Measurements from ENCODE around the gene RNF215.

Gene RNF215

GRCh38 chr22:30432096-30432495 is 44.9 kb upstream of the RNF215 start:
- no peak overlapping the region for H3K4me3 ChIP-seq (ENCODE audit: low read length)
- no peak for TF ChIP-seq CTCF (conservative IDR thresholded peaks at IDR 0.05; ENCODE audit: low read length)
- no peak for DNase-seq (ENCODE audit: low read depth)

- no peak for TF ChIP-seq CTCF (conservative IDR thresholded peaks at IDR 0.05; ENCODE audit: low read length)
- no peak for DNase-seq (ENCODE audit: low read depth)
- H3K4me3 ChIP-seq (ENCODE audit: low read length), result no peak overlapping the region
Observed at GRCh38 chr22:30430933-30431332, 43.7 kb upstream of the RNF215 start.

- no peak for TF ChIP-seq CTCF (conservative IDR thresholded peaks at IDR 0.05; ENCODE audit: low read length)
- no peak for DNase-seq (ENCODE audit: low read depth)
- no peak overlapping the region for H3K4me3 ChIP-seq (ENCODE audit: low read length)
Observed at GRCh38 chr22:30429887-30430286, 42.7 kb upstream of the RNF215 start.

DNA sequence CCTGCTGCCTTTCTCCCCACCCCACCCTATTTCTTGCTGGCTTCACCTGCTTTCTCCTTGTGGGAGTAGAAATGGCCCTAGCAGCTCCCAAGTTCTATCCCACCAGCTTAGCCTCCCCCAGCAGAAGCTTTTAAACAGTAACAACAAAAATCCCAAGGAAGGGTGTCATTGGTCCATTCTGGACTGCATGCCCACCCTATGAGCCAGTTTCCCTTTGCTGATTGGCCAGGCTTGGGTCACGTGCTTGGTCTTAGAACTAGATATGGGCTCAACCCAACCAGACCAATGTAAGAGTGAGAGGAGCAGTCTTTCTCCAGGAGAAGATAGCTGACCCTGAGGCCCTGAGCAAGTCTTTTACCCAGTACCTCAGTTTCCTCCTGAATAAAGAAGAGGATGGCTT is 40.7 kb upstream of the RNF215 start:
- no peak for TF ChIP-seq CTCF (conservative IDR thresholded peaks at IDR 0.05; ENCODE audit: low read length)
- DNase-seq (ENCODE audit: low read depth), result no peak
- no peak overlapping the region for H3K4me3 ChIP-seq (ENCODE audit: low read length)

- peak; percentile 72 for TF ChIP-seq CTCF (conservative IDR thresholded peaks at IDR 0.05; ENCODE audit: low read length)
- DNase-seq (ENCODE audit: low read depth), result peak; percentile 69
- peak overlapping the region; percentile 67 for H3K4me3 ChIP-seq (ENCODE audit: low read length)
Observed at GRCh38 chr22:30426388-30427353, 39.5 kb upstream of the RNF215 start.

GRCh38 chr22:30425616-30426387 is 38.6 kb upstream of the RNF215 start, which contains the start of gene MTFP1:
Gene MTFP1, plus strand, starts transcription at chr22:30425768. Its CDS starts 112 bp downstream, at chr22:30425880.
- H3K4me3 ChIP-seq (ENCODE audit: low read length), result peak within 1 kb of the TSS; percentile 67
- TF ChIP-seq CTCF (conservative IDR thresholded peaks at IDR 0.05; ENCODE audit: low read length), result no peak; the same call in 1 of the 2 replicates
- DNase-seq (ENCODE audit: low read depth), result peak; percentile 56
